ENCODE results near the gene CHRM2.
A peak's percentile ranks its signal among the peaks of the same experiment; 100 is the strongest.

The CHRM2 gene

GRCh38 chr7:136897676-136898075 lies 29.2 kb downstream of the CHRM2 start:
- no peak for DNase-seq (ENCODE audit: low read depth)

GRCh38 chr7:136900005-136900404 lies 31.6 kb downstream of the CHRM2 start:
- no peak for DNase-seq (ENCODE audit: low read depth)

- DNase-seq (ENCODE audit: low read depth): no peak
Observed at GRCh38 chr7:136910771-136911170, 42.3 kb downstream of the CHRM2 start.

GRCh38 chr7:136911344-136911743 lies 42.9 kb downstream of the CHRM2 start:
- DNase-seq (ENCODE audit: low read depth): no peak

- DNase-seq (ENCODE audit: low read depth): no peak
Observed at GRCh38 chr7:136912339-136912738, 43.9 kb downstream of the CHRM2 start.

GRCh38 chr7:136914016-136914415 lies 45.6 kb downstream of the CHRM2 start:
- no peak for DNase-seq (ENCODE audit: low read depth)

GRCh38 chr7:136919820-136920219 lies 51.4 kb downstream of the CHRM2 start:
- DNase-seq (ENCODE audit: low read depth): no peak

GRCh38 chr7:136923111-136923667 lies 54.7 kb downstream of the CHRM2 start:
- DNase-seq (ENCODE audit: low read depth): peak; percentile 23

GRCh38 chr7:136925044-136925443 lies 56.6 kb downstream of the CHRM2 start:
- no peak for DNase-seq (ENCODE audit: low read depth)

- no peak for DNase-seq (ENCODE audit: low read depth)
Observed at GRCh38 chr7:136925556-136925955, 57.1 kb downstream of the CHRM2 start.

GRCh38 chr7:136931169-136931867 lies 62.9 kb downstream of the CHRM2 start:
- no peak for DNase-seq (ENCODE audit: low read depth)

GRCh38 chr7:136937436-136937835 lies 69.0 kb downstream of the CHRM2 start:
- DNase-seq (ENCODE audit: low read depth): no peak

GRCh38 chr7:136938476-136938875 lies 70.0 kb downstream of the CHRM2 start:
- DNase-seq (ENCODE audit: low read depth): no peak

- DNase-seq (ENCODE audit: low read depth): no peak
Observed at GRCh38 chr7:136940122-136940521, 71.7 kb downstream of the CHRM2 start.

- no peak for DNase-seq (ENCODE audit: low read depth)
Observed at GRCh38 chr7:136940917-136941316, 72.5 kb downstream of the CHRM2 start.

GRCh38 chr7:136941816-136942215 lies 73.4 kb downstream of the CHRM2 start:
- no peak for DNase-seq (ENCODE audit: low read depth)

- no peak for DNase-seq (ENCODE audit: low read depth)
Observed at GRCh38 chr7:136942401-136942800, 73.9 kb downstream of the CHRM2 start.

GRCh38 chr7:136942994-136943393 lies 74.5 kb downstream of the CHRM2 start:
- no peak for DNase-seq (ENCODE audit: low read depth)

- no peak for DNase-seq (ENCODE audit: low read depth)
Observed at GRCh38 chr7:136947347-136947746, 78.9 kb downstream of the CHRM2 start.

- DNase-seq (ENCODE audit: low read depth): no peak
Observed at GRCh38 chr7:136950331-136950730, 81.9 kb downstream of the CHRM2 start.

GRCh38 chr7:136953386-136953785 lies 84.9 kb downstream of the CHRM2 start:
- peak; percentile 47 for DNase-seq (ENCODE audit: low read depth)

GRCh38 chr7:136956232-136956631 lies 87.8 kb downstream of the CHRM2 start:
- peak; percentile 49 for DNase-seq (ENCODE audit: low read depth)

- no peak for DNase-seq (ENCODE audit: low read depth)
Observed at GRCh38 chr7:136956671-136957070, 88.2 kb downstream of the CHRM2 start.

GRCh38 chr7:136957391-136957790 lies 88.9 kb downstream of the CHRM2 start:
- DNase-seq (ENCODE audit: low read depth): no peak
